Lower leg skin (tissue), 4 donors: ENCODE data around the gene PRDM15. TPM values are rescaled to one million over a fixed set of nuclear protein-coding genes. Genes with fewer than 3 reads are reported as not detected.

Experiments used
- DNase-seq, 2 donors: peaks; one replicate each; pipeline ENCODE4 v3.0.0-alpha.2; 2019; ENCODE audit warnings: low spot score in 2 of 2
- H3K4me3 ChIP-seq: fragments of 200-600 bp; sonication (generic); 2 replicates; pipeline ENCODE4 v1.5.1; 2017; ENCODE audit warnings: mild to moderate bottlenecking, low read depth; ENCODE audit not compliant: poor library complexity, severe bottlenecking
- CTCF ChIP-seq, 3 donors: fragments of 450-650 bp; IDR thresholded peaks; one replicate each; pipeline ENCODE4 v1.5.1; 2016; ENCODE audit warnings: antibody characterized with exemption in 3 of 3, mild to moderate bottlenecking in 3 of 3, moderate library complexity in 2 of 3
- POLR2A ChIP-seq, 2 donors: fragments of 450-650 bp; IDR thresholded peaks; one replicate each; pipeline ENCODE4 v1.6.1; 2016 to 2017; ENCODE audit warnings: antibody characterized with exemption in 2 of 2, mild to moderate bottlenecking in 1 of 2, moderate library complexity in 1 of 2
- WGBS, 2 donors: methylation state at CpG; one replicate each; pipeline ENCODE4 v1.1.5; 2018; 5-methylcytosine and 5-hydroxymethylcytosine counted together
- intact Hi-C: fragments of 100-400 bp; cut with DNase I; formaldehyde crosslinking; loops from one replicate; pipeline ENCODE4 v1.15.0; 2023; ENCODE audit warnings: low total_unique reads
- total RNA-seq, 4 donors: library from RNA; depleted of rRNA; stranded (reverse); fragments of >200 nt; gene quantifications; one replicate each; pipeline ENCODE4 v1.1.0, GENCODE V29; 2016

Gene PRDM15
- total RNA-seq, 4 donors from 2014 or later: 4.7 to 26.9 (median 9.1) TPM

DNA sequence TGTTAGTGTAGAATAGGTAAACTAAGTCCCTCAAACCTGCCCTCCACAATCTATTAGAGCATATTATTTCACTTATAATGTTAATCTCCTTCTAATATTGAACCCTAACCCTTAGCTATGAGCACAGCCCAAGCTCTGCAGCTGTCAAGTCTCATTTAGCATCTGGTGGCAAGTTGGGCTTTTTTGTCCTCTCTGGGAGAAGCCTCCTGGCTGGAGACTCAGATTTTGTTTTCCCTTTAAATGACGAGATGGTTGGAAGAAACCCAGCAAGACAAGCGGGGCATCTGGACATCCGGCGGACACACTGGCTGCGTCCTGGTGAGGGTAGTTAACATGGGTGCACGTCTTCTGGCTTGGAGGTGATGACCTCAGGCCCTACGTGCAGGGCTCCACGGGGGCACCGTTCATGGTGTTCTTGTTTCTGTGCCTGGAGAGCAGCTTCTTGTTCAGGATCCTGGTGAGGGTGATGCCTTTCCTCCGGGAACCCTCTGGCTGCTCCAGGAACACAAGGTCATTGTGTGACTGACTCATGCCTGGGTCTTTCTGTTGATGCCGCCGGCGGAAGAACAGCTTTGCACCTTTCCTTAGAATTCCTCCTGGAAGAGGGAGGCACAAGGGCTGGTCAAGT, 9.7 kb upstream of the PRDM15 start:
- 92 to 93% methylated on average over 13 of the region's 13 CpGs for WGBS, 2 donors
- intact Hi-C loops: loop anchor here (10.0 kb wide), 1 partner anchor 226 kb away; no protein-coding TSS in a partner anchor
- TF ChIP-seq CTCF (IDR thresholded peaks at IDR 0.05) (no peak), POLR2A (IDR thresholded peaks at IDR 0.05) (no peak)
- no peak for DNase-seq
- no peak overlapping the region for H3K4me3 ChIP-seq

- TF ChIP-seq POLR2A (IDR thresholded peaks at IDR 0.05) (no peak), CTCF (IDR thresholded peaks at IDR 0.05) (no peak)
- DNase-seq: no peak
- intact Hi-C loops: loop anchor here (10.0 kb wide), 1 partner anchor 227 kb away; no protein-coding TSS in a partner anchor
- 92 to 94% methylated on average over 5 of the region's 5 CpGs for WGBS, 2 donors
- no peak overlapping the region for H3K4me3 ChIP-seq
Measured at GRCh38 chr21:41887667-41888066, 8.5 kb upstream of the PRDM15 start.

GRCh38 chr21:41886328-41886727, 7.2 kb upstream of the PRDM15 start:
- intact Hi-C loops: loop anchor here (10.0 kb wide), 1 partner anchor 228 kb away; no protein-coding TSS in a partner anchor
- no peak overlapping the region for H3K4me3 ChIP-seq
- WGBS, 2 donors: 88 to 90% methylated on average over 7 of the region's 7 CpGs
- DNase-seq: no peak
- no peak for TF ChIP-seq CTCF (IDR thresholded peaks at IDR 0.05)
- TF ChIP-seq POLR2A (IDR thresholded peaks at IDR 0.05): no peak

- no peak overlapping the region for H3K4me3 ChIP-seq
- 70 to 74% methylated on average over 22 of the region's 22 CpGs for WGBS, 2 donors
- no peak for DNase-seq
- TF ChIP-seq POLR2A (IDR thresholded peaks at IDR 0.05) (no peak), CTCF (IDR thresholded peaks at IDR 0.05) (no peak)
- intact Hi-C loops: loop anchor here (10.0 kb wide), 1 partner anchor 229 kb away; no protein-coding TSS in a partner anchor
Measured at GRCh38 chr21:41885341-41886024, 6.3 kb upstream of the PRDM15 start.

- WGBS, 2 donors: 84 to 87% methylated on average over 19 of the region's 19 CpGs
- TF ChIP-seq CTCF (IDR thresholded peaks at IDR 0.05) (no peak), POLR2A (IDR thresholded peaks at IDR 0.05) (no peak)
- no peak overlapping the region for H3K4me3 ChIP-seq
- intact Hi-C loops: loop anchor here (10.0 kb wide), 1 partner anchor 230 kb away; no protein-coding TSS in a partner anchor
- DNase-seq: no peak
Measured at GRCh38 chr21:41884501-41885030, 5.4 kb upstream of the PRDM15 start.
